ENCODE measurements around the gene WBP2NL.

The WBP2NL gene

GRCh38 chr22:42066126-42066761 lies 67.7 kb downstream of the WBP2NL start:
- Histone ChIP-seq H3K36me3 (replicated peaks; ENCODE audit: insufficient read depth, low read length) (no peaks in the 10 kb centered on the region), H3K9me3 (replicated peaks; ENCODE audit: insufficient read depth, low read length) (no peaks in the 10 kb centered on the region), H3K27ac (ENCODE audit: low read length) (no peak overlapping the region), H3K4me1 (ENCODE audit: low read length) (peaks cover 10% of the 10 kb centered on the region), H3K9ac (ENCODE audit: low read length) (no peak overlapping the region), H4K20me1 (ENCODE audit: insufficient read depth, low read length) (no peaks in the 10 kb centered on the region), H3K9me2 (replicated peaks; ENCODE audit: insufficient read depth, low read length) (no peaks in the 10 kb centered on the region), H3K79me2 (ENCODE audit: low read length) (no peaks in the 10 kb centered on the region), H3F3A (ENCODE audit: insufficient read depth, low read length) (peaks cover 13% of the 10 kb centered on the region; the same call in 1 of the 2 replicates), H3K4me3 (ENCODE audit: low read length) (no peak overlapping the region), H3K27me3 (replicated peaks; ENCODE audit: insufficient read depth, low read length) (no peaks in the 10 kb centered on the region), H3K4me2 (ENCODE audit: low read depth, low read length) (no peak overlapping the region), H2AFZ (ENCODE audit: low read length) (no peak overlapping the region)
- no peak for DNase-seq
- no peak for TF ChIP-seq EZH2phosphoT487 (IDR thresholded peaks at IDR 0.05; ENCODE audit: low read length)
- TF ChIP-seq EZH2 (optimal IDR thresholded peaks at IDR 0.05; ENCODE audit: low read depth, low read length): no peak
- TF ChIP-seq CTCF (IDR thresholded peaks at IDR 0.05; ENCODE audit: low read length): no peak

- no peak overlapping the region for H3K27ac ChIP-seq (ENCODE audit: low read length)
- peaks cover 13% of the 10 kb centered on the region; the same call in 1 of the 2 replicates for H3F3A ChIP-seq (ENCODE audit: insufficient read depth, low read length)
- peaks cover 12% of the 10 kb centered on the region for H3K4me1 ChIP-seq (ENCODE audit: low read length)
- no peaks in the 10 kb centered on the region for H4K20me1 ChIP-seq (ENCODE audit: insufficient read depth, low read length)
- H3K9ac ChIP-seq (ENCODE audit: low read length): no peak overlapping the region
- no peak overlapping the region for H2AFZ ChIP-seq (ENCODE audit: low read length)
- H3K9me2 ChIP-seq (replicated peaks; ENCODE audit: insufficient read depth, low read length): no peaks in the 10 kb centered on the region
- H3K9me3 ChIP-seq (replicated peaks; ENCODE audit: insufficient read depth, low read length): no peaks in the 10 kb centered on the region
- H3K36me3 ChIP-seq (replicated peaks; ENCODE audit: insufficient read depth, low read length): no peaks in the 10 kb centered on the region
- H3K4me3 ChIP-seq (ENCODE audit: low read length): no peak overlapping the region
- no peak for DNase-seq
- no peak for TF ChIP-seq CTCF (IDR thresholded peaks at IDR 0.05; ENCODE audit: low read length)
- no peak for TF ChIP-seq EZH2phosphoT487 (IDR thresholded peaks at IDR 0.05; ENCODE audit: low read length)
- TF ChIP-seq EZH2 (optimal IDR thresholded peaks at IDR 0.05; ENCODE audit: low read depth, low read length): no peak
- H3K4me2 ChIP-seq (ENCODE audit: low read depth, low read length): no peak overlapping the region
- H3K79me2 ChIP-seq (ENCODE audit: low read length): no peaks in the 10 kb centered on the region
- H3K27me3 ChIP-seq (replicated peaks; ENCODE audit: insufficient read depth, low read length): no peaks in the 10 kb centered on the region
Measured at GRCh38 chr22:42066937-42067336, 68.3 kb downstream of the WBP2NL start.

GRCh38 chr22:42067671-42068251 lies 69.2 kb downstream of the WBP2NL start:
- Histone ChIP-seq H3K79me2 (ENCODE audit: low read length) (no peaks in the 10 kb centered on the region), H3K9me3 (replicated peaks; ENCODE audit: insufficient read depth, low read length) (no peaks in the 10 kb centered on the region), H3K4me1 (ENCODE audit: low read length) (peaks cover 12% of the 10 kb centered on the region), H3K36me3 (replicated peaks; ENCODE audit: insufficient read depth, low read length) (no peaks in the 10 kb centered on the region), H3F3A (ENCODE audit: insufficient read depth, low read length) (peaks cover 13% of the 10 kb centered on the region; the same call in 1 of the 2 replicates), H3K27me3 (replicated peaks; ENCODE audit: insufficient read depth, low read length) (no peaks in the 10 kb centered on the region), H4K20me1 (ENCODE audit: insufficient read depth, low read length) (no peaks in the 10 kb centered on the region), H3K27ac (ENCODE audit: low read length) (no peak overlapping the region), H3K9ac (ENCODE audit: low read length) (no peak overlapping the region), H3K4me3 (ENCODE audit: low read length) (no peak overlapping the region), H3K4me2 (ENCODE audit: low read depth, low read length) (no peak overlapping the region), H3K9me2 (replicated peaks; ENCODE audit: insufficient read depth, low read length) (no peaks in the 10 kb centered on the region), H2AFZ (ENCODE audit: low read length) (no peak overlapping the region)
- TF ChIP-seq EZH2 (optimal IDR thresholded peaks at IDR 0.05; ENCODE audit: low read depth, low read length) (no peak), EZH2phosphoT487 (IDR thresholded peaks at IDR 0.05; ENCODE audit: low read length) (no peak), CTCF (IDR thresholded peaks at IDR 0.05; ENCODE audit: low read length) (no peak)
- DNase-seq: no peak
